Right lobe of liver (tissue), 4 donors: ENCODE results near the gene FOLR1.

Source experiments
- POLR2A ChIP-seq: fragments of 450-650 bp; IDR thresholded peaks from one replicate; pipeline ENCODE4 v1.6.1; 2017; ENCODE audit warnings: antibody characterized with exemption, mild to moderate bottlenecking
- TF ChIP-seq, protein P1 (sequence below), 4 donors: fragments of 200-600 bp in 3 of 4; fragments of 450-650 bp in 1 of 4; IDR thresholded peaks; one replicate each; pipeline versions ENCODE4 v1.5.1 to v1.8.0; 2016 to 2022; ENCODE audit warnings: antibody characterized with exemption in 4 of 4, mild to moderate bottlenecking in 2 of 4
- donor health status: DM: no; HTN: no; CAD: no.
- donor health status: DM: no; HTN: no; CAD: no.
- donor health status: DM: no; HTN: yes; CAD: no.

DNA sequence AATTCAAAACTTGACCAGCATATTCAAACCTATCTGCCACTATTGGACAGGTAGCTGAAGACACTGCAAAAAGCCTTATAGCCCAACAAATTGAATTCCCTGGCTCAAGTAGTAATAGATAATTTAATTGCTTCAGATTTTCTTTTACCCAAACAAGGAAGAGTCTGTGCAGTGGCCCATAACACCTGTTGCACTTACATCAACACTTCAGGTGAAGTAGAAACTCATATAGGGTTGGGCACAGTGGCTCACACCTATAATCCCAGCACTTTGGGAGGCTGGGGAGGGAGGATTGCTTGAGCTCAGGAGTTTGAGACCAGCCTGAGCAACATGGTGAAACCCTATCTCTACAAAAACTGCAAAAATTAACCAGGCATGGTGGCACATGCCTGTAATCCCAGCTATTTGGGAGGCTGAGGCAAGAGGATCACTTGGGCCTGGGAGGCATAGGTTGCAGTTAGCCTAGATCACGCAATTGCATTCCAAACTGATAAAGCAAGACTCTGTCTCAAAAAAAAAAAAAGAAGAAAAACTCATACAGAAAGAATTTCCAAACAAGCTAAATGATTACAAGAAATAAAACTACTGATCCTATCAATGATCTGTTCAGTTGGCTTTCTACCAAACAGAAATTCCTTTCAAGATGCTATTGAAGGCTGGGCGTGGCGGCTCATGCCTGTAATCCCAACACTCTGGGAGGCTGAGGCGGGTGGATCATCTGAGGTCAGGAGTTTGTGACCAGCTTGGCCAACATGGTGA is 47.0 kb upstream of the FOLR1 start:
- no peak for TF ChIP-seq POLR2A
- TF ChIP-seq, protein P1, sequence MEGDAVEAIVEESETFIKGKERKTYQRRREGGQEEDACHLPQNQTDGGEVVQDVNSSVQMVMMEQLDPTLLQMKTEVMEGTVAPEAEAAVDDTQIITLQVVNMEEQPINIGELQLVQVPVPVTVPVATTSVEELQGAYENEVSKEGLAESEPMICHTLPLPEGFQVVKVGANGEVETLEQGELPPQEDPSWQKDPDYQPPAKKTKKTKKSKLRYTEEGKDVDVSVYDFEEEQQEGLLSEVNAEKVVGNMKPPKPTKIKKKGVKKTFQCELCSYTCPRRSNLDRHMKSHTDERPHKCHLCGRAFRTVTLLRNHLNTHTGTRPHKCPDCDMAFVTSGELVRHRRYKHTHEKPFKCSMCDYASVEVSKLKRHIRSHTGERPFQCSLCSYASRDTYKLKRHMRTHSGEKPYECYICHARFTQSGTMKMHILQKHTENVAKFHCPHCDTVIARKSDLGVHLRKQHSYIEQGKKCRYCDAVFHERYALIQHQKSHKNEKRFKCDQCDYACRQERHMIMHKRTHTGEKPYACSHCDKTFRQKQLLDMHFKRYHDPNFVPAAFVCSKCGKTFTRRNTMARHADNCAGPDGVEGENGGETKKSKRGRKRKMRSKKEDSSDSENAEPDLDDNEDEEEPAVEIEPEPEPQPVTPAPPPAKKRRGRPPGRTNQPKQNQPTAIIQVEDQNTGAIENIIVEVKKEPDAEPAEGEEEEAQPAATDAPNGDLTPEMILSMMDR (IDR thresholded peaks at IDR 0.05) = no peak
